HG03060 (cell line): ENCODE measurements around the gene ADD1.

Experiments used
- ATAC-seq: cut with Tn5 transposase; IDR thresholded peaks from one replicate; pipeline ENCODE4 v1.9.1; 2021; ENCODE audit warnings: low read depth, moderate number of reproducible peaks; ENCODE audit not compliant: unreplicated experiment

ADD1 gene

GRCh38 chr4:2843263-2843940, at the start of gene ADD1:
TSS of gene ADD1 (plus strand) at chr4:2843844. CDS start at chr4:2875916, 32,072 bp downstream.
- peak; percentile 52 for ATAC-seq

GRCh38 chr4:2794486-2795299, 49.0 kb upstream of the ADD1 start:
- ATAC-seq: no peak

GRCh38 chr4:2795300-2795892, 48.2 kb upstream of the ADD1 start:
- ATAC-seq: no peak

GRCh38 chr4:2795893-2796848, 47.5 kb upstream of the ADD1 start:
- ATAC-seq: no peak

- no peak for ATAC-seq
Observed at GRCh38 chr4:2796849-2797544, 46.6 kb upstream of the ADD1 start.

GRCh38 chr4:2797545-2798305, 45.9 kb upstream of the ADD1 start:
- no peak for ATAC-seq

GRCh38 chr4:2798399-2799223, 45.0 kb upstream of the ADD1 start:
- ATAC-seq: peak; percentile 34

- ATAC-seq: no peak
Observed at GRCh38 chr4:2799224-2799911, 44.3 kb upstream of the ADD1 start.

- ATAC-seq: no peak
Observed at GRCh38 chr4:2799971-2800690, 43.5 kb upstream of the ADD1 start.

GRCh38 chr4:2800691-2801596, 42.7 kb upstream of the ADD1 start:
- no peak for ATAC-seq

- no peak for ATAC-seq
Observed at GRCh38 chr4:2802618-2803531, 40.8 kb upstream of the ADD1 start.

- no peak for ATAC-seq
Observed at GRCh38 chr4:2803624-2804448, 39.8 kb upstream of the ADD1 start.

GRCh38 chr4:2804449-2804972, 39.1 kb upstream of the ADD1 start:
- ATAC-seq: no peak

GRCh38 chr4:2804973-2805501, 38.6 kb upstream of the ADD1 start:
- no peak for ATAC-seq
